Measurements from ENCODE around the gene ZMYND11. TPM values are rescaled to one million over a fixed set of nuclear protein-coding genes. Genes with fewer than 3 reads are reported as not detected.
"Not testable (repeated sequence)": the region's sequence is repeated elsewhere in the genome, so short reads cannot be mapped to it uniquely, and the experiment has no call there.

ZMYND11 gene
- total RNA-seq, 1 donor from 2014 or later: 29.3 TPM

DNA sequence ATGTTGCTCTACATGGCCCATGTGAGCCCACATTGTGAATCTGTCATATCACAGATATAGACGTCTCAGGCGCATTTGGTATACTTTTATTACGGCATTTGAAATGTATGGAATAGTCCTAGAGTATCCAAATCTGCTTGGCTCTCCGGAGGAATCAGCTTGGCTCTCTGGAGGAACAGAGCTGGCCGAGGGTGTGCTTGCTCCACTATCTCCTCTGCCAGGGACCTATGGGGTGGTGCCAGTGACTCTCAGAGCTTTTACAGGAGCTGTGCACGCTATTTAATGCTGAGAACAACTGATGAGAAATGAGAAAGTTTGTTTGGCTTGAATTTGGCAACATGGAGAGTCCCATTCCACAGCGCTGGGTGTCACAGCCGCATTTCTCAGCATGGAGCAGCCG, 144.0 kb downstream of the ZMYND11 start:
- intact Hi-C loops (cut with micrococcal nuclease): no loop called here

DNA sequence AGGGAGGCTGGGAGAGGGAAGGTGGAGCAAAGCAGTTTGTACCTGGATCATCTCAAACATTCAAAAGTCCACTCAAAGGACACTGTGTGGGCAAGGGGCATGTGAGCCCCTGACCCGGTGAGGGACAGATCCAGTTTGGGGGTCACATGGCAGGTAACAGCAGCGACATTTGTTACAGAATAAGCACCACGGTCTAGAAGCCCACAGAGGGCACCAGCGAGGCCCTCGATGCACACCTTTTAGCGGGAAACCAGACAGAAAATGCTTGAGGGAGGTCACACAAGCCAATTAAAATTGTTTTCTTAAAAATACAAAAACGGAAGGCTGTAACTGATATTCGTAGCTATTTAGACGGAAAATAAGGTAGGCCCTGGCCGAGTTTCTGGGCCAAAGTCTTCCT, 144.4 kb downstream of the ZMYND11 start:
- intact Hi-C loops (cut with micrococcal nuclease): no loop called here

DNA sequence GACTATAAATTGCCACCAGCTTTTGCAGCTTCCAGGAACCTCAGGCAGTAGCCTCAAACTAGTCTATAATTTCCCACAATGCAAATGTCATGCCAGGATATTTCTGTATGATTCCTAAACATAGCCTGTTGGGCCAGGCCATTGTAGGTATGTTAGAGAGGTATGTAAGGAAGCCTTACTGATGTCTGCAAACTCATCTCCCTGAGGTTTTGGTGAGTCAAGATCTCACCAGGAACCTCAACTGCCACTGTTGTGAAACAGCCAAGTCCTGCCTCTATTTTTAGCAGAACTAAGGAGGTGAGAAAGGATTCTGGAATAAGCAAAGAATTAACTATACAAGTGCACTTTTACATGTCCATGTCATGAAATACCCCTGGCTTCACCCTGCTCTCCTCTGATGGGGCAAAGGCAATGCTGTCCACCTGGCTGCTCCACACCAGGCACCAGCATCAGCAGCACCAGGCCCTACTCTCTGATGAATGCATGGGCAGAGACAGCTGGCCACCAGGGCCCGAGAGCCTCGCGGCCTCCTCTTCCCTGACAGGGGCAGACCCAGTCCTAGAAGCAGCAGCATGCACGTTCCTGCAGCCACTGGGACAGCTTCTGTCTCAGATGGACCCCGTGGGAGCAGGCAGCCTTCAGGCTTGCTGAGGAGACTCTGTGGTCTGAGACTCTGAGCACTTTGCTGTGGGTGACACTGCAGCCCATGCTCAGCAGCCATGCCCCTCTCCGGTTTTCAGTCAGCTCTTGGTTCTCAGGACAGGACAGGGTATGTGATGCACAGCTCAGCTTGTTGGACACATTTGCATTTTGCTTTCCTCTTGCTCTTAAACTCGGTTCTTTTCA, 147.3 kb downstream of the ZMYND11 start:
- intact Hi-C loops (cut with micrococcal nuclease): loop anchor here (2.0 kb wide), 1 partner anchor 50 kb away; no protein-coding TSS in a partner anchor

DNA sequence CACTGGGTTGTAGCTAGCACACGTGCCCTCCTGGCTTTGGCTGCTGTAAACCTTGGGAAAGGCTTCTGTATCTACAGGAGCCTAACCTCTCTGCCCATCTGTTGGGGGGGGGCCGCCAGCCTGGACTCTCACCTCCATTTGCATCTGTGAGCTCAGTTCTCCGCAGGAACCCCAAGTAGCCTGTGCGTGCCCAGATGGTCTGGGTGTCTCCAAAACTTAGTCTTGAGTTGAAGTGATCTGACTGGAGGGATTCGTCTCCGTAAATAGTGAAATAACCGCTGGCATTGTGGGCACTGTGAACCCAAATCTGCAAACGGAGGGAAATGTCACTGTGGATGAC, 147.9 kb downstream of the ZMYND11 start:
- intact Hi-C loops (cut with micrococcal nuclease): loop anchor here (2.0 kb wide), 1 partner anchor 50 kb away; no protein-coding TSS in a partner anchor

DNA sequence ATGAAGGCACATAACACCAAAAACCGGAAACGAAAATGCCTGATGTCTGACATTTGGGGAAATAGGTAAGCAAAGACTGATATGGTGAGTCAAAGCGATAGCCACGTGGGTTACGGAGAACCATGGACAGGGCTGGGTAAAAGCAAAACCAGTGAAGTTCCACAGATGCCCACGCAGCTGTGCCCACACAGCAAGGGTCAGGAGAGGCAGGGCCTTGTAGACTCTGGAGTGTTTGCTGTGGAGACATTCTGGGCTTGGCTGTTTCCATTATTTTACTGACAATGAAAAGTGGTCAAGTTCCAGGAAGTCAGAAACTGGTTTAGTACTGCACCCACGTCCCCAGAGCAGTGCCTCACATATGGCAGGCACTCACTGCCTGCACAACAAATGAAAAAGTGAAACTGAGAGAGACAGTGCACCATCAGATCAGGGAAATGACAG, 148.7 kb downstream of the ZMYND11 start:
- intact Hi-C loops (cut with micrococcal nuclease): loop anchor here (2.0 kb wide), 1 partner anchor 49 kb away; no protein-coding TSS in a partner anchor

DNA sequence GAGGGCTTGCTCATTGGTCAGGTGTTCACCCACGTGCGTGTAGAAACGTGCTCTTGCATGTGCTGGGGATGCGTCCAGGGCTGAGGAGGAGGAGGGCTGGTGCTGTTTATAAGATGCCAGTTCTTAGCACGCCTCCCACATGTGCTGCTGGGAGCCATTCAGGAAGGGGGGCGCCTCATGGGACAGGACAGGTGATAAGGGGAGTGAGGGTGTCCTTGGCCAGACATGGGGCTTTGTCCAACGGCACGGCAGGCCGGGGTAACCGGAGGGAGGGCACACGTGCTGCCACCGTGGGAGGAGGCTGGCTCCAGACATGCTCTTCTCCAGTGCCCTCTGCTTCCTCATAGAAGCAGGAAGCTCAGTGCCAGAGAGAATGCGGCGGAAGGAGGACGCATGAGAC, 150.0 kb downstream of the ZMYND11 start:
- intact Hi-C loops (cut with micrococcal nuclease): no loop called here

DNA sequence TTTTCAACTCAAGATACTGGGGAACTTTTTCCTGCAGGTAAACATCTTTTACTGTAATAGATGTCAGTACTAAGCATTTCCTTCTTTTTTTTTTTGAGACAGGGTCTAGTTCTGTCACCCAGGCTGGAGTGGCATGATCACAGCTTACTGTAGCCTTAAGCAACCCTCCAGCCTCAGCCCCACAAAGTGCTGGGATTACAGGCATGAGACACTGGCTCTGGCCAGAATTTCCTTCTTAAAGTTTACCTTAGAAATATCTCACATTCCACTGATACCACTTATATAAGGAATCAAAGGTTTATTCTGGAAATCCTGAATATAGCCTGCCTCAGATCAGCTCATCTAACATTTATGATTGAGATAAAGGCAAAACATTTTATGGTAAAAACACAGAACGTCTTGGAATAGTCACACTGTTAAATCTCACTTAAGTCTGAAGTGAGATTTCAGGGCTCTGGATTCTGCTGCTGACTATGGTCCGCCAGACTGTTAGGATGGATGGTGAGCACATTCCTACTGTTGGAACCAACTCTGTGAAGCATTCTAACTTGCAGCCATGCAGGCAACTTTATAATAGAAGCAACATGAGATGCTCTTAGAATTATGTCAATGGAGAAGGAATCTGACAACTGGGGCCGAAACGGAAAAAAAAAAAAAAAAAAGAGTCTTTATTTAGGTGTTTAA, 151.9 kb downstream of the ZMYND11 start:
- intact Hi-C loops (cut with micrococcal nuclease): no loop called here

DNA sequence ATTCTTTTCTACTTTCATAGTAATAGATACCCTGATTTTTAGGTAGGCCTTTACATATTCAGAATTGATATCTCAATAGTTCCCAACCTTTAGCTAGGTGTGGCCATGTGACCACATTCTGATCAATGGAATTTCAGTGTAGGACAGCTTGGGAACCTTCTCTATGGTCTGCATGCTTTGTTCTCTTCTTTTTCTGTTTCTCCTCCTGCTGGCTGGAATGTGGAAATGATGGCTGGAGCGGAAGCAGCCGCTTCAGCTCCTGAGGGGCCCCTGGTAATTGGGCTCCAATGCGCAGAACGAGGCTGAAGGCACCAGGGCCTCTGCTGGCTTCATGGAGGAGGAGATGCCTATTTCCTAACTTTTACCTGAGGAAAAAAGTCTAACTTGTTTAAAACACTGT, 152.6 kb downstream of the ZMYND11 start:
- intact Hi-C loops (cut with micrococcal nuclease): no loop called here

DNA sequence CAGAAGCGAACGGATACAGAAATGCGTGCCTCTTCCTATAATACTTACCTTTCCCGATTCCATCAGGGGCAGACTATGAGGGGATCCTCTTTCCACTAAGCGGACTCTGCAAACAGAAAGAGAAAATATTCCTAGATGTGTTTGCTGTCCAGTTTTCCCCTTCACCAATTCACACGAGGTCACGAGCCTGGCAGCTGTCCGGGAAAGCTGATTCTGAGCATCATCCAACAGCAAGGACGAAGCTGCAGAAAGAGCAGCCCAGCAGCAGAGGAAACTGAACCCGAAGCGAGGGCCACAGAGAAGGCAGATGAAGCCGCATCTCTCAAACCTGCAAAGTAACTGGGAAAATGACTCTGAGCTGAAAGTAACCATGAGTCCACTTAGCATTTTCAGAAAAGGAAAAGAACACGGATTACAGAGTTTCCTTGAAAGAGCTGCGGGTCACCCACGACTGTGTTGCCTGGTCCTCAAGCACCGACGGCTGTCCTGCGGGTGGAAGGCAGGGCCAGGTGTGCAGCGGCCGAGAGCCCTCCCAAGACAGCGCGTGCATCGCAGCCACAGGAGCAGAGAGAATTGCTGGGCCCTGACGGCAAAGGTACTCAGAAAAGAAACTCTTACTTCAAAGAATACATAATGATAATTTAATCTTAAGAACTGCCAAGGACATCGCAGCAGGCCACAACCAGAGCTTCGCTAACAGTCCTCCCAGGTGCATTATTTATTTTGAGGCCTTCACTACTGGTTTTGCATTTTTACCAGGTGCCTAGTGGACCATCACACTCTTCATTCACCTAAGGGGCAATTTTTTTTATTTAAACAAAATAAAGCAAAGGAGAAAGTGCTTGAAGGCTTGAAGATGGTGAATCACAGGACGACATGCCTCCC, 153.3 kb downstream of the ZMYND11 start:
- intact Hi-C loops (cut with micrococcal nuclease): no loop called here

DNA sequence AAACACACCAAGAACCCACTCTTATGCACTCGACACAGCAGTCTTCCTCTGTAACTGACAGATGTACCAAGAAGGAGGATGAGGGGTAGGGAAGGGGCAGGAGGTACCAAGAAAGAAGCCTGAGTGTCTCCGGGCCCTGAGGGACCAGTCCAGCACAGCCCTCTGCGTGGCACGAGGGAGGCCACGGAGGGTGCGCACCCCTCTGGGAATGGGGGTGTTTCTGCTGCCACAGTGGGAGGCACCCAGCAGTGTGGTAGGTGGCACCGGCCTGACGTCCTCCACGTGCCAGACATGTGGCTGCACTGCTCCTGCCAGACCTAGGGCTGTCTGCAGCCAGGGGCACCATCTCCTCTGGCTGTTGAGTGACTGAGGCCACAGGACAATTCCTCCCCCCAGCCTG, 154.3 kb downstream of the ZMYND11 start:
- intact Hi-C loops (cut with micrococcal nuclease): no loop called here

DNA sequence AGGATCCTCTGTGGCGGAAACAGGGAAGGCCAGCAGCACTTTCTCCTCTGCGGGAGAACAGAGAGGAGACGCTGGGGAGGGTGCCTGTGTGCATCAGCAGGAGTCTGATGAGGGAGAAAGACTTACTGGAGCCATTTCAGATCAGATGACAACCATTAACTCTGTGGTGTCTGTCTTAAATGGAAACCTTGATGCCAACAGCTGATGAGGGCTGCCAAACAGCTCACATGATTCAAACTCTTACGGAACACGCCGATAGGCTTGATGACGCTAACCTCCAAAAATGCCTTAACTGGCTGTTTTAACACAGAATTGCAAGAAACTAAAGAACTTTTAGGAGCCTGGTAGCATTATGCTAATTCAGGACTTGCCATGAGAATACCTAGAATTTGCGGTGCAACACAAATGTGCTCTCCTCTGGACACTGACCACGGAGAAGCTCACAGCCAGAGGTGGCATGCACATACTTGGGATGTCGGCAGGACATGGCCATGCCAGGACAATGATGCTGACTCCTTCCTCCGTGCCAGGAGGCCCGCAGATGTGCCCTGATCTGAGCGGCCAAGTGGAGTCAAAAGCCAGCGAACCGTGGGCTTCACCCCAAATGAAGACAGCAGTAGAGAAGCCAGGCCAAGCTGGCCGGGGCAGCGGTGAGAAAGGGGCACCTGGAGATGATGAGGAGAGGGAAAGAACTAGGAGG, 154.9 kb downstream of the ZMYND11 start:
- intact Hi-C loops (cut with micrococcal nuclease): no loop called here

DNA sequence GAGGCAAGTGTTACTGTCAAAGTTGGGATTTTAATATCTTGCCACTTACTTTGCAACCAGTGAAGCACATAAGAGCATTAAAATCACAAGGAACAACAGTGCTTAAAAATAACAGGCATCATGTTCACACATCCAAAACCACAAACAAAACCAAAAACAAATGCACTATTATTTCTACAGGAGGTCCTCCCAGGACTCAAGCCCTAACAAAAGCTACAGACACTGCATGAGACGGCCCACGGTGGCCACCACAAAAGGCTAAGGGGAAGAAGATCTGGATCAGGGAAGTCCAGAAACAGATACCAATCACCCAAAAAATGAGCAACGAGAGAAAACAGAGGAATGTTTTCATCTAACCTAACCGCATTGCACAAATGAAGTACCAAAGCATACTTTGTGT, 158.4 kb downstream of the ZMYND11 start:
- intact Hi-C loops (cut with micrococcal nuclease): no loop called here

DNA sequence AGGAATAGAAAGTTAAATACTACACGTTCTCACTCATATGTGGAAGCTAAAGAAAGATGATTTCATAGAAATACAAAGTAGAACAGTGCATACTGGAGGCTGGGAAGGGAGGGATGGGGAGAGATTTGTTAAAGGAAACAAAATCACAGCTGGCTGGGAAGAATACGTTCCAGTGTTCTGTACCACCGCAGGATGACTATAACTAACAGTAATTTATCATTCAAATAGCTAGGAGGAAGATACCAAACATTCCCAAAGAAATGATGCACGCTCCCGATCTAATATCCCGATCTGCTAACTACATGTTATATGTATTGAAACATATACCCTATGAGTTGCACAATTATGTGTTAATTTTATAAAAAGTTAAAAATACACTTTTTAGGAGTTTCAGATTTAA, 162.3 kb downstream of the ZMYND11 start:
- intact Hi-C loops (cut with micrococcal nuclease): no loop called here

DNA sequence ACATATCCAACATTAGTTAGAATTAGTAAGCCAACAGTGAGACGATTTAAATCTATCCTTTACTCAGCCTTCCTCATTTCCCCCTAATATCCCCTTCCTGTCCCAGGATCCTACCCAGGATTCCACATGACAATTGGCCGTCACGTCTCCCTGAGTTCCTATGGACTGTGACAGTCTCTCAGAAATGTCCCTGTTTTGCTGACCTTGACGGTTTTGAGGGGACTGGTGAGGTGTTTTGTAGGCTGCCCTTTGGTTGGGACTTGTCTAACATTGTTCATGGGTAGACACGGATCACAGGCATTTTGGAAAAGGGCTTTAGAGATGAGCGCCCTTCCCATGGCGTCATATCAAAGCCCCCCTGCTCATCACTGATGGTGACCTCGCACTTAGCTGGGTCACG, 162.8 kb downstream of the ZMYND11 start:
- intact Hi-C loops (cut with micrococcal nuclease): no loop called here

DNA sequence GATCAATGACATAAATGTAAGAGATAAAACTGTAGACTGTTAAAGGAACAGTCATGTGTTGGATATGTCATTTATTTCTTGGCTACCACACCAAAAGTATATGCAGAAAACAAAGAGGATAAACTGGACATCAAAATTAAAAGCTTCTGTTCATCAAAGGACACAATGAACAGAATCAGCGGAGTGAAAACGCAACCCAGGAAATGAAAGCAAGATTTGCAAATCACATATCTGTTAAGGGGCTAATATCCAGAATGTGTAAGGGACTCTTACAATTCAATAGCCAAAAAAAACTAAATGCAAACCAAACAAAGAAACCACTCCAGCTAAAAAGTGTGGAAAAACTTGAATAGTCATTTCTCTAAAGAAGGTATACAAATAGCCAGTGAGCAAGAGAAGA, 164.3 kb downstream of the ZMYND11 start:
- intact Hi-C loops (cut with micrococcal nuclease): no loop called here

DNA sequence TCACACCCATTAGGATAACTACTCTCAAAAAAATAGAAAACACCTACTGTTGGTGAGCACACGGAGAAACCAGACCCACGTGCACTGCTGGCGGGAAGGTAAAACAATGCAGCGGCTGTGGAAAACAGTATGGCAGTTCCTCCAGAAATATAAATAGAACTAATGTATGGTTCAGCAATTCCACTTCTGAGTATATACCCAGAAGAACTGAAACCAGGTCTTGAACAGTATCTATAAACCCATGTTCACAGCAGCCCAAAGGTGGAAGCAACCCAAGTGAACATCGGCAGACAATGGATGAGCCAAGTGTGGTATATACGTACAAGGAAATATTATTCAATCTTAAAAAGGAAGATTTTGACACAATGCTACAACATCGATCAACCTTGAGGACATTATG, 164.7 kb downstream of the ZMYND11 start:
- intact Hi-C loops (cut with micrococcal nuclease): no loop called here

DNA sequence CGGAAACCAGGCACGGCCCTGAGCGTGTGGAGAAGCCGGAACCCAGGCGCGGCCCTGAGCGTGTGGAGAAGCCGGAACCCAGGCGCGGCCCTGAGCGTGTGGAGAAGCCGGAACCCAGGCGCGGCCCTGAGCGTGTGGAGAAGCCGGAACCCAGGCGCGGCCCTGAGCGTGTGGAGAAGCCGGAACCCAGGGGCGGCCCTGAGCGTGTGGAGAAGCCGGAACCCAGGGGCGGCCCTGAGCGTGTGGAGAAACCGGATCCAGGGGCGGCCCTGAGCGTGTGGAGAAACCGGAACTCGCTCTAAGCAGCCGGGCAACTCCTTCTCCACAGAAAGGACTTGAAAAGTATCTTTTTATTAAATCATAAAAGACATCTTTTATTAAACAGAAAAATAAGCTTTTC, 165.3 kb downstream of the ZMYND11 start:
- intact Hi-C loops (cut with micrococcal nuclease): not testable (repeated sequence)

DNA sequence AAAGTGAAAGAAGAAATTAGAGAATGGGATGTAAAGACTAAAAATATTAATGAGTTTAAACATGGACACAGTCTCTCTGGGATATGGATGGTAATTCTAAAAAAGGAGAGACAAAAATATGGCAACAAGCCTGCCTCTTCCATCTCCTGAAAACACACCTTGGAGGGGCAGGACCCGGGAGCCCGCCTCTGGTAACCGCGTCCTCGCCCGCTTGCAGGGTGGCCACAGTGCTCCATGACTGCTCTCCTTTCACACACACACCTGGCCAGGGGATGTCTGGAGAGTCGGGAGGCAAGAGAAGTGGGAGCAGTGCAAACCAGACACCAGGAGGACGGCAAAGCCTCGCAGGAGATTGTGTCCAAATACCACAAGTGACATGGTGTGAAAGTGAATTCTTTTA, 166.3 kb downstream of the ZMYND11 start:
- intact Hi-C loops (cut with micrococcal nuclease): no loop called here
